ENCODE measurements around the gene SBK2.

DNA sequence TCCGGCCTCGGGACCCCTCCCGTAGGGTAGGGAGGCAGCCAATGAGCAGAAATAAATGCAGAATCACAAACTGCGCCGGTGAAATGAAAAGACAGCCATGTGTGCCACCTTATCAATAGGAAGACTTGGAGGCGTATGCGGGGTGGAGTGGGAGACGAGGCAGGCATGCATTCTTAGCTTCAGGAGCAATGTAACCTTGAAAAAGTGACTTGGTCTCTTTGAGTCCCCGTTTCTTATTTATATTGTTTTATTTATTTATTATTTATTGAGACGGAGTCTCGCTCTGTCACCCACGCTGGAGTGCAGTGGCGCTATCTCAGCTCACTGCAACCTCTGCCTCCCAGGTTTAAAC lies 32.7 kb downstream of the SBK2 start:
- TF ChIP-seq, protein P1, sequence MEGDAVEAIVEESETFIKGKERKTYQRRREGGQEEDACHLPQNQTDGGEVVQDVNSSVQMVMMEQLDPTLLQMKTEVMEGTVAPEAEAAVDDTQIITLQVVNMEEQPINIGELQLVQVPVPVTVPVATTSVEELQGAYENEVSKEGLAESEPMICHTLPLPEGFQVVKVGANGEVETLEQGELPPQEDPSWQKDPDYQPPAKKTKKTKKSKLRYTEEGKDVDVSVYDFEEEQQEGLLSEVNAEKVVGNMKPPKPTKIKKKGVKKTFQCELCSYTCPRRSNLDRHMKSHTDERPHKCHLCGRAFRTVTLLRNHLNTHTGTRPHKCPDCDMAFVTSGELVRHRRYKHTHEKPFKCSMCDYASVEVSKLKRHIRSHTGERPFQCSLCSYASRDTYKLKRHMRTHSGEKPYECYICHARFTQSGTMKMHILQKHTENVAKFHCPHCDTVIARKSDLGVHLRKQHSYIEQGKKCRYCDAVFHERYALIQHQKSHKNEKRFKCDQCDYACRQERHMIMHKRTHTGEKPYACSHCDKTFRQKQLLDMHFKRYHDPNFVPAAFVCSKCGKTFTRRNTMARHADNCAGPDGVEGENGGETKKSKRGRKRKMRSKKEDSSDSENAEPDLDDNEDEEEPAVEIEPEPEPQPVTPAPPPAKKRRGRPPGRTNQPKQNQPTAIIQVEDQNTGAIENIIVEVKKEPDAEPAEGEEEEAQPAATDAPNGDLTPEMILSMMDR (conservative IDR thresholded peaks at IDR 0.05 in 1 of 2, IDR thresholded peaks at IDR 0.05 in 1 of 2; ENCODE audit: extremely low read depth in 1 of 2, insufficient read depth in 1 of 2, low read depth in 1 of 2, low read length in 2 of 2): no peak
- no peak for TF ChIP-seq EZH2 (IDR thresholded peaks at IDR 0.05; ENCODE audit: borderline replicate concordance, low read length)
